GM12891 (cell line): Measurements from ENCODE around the gene CEMIP.

ENCODE experiments used
- POLR2A ChIP-seq: IDR thresholded peaks from 2 replicates; pipeline ENCODE4 v1.6.1; 2011; ENCODE audit warnings: low read depth, low read length, control low read depth
- POLR2AphosphoS5 ChIP-seq: IDR thresholded peaks from 2 replicates; pipeline ENCODE4 v1.6.1; 2011; ENCODE audit warnings: low read depth, low read length, control low read depth
- POU2F2 ChIP-seq: IDR thresholded peaks from 2 replicates; pipeline ENCODE4 v1.6.1; 2011; ENCODE audit warnings: low read depth, mild to moderate bottlenecking, control low read depth, low read length, moderate library complexity
- TAF1 ChIP-seq: IDR thresholded peaks from 2 replicates; pipeline ENCODE4 v1.6.1; 2011; ENCODE audit warnings: low read depth, low read length, control low read depth

DNA sequence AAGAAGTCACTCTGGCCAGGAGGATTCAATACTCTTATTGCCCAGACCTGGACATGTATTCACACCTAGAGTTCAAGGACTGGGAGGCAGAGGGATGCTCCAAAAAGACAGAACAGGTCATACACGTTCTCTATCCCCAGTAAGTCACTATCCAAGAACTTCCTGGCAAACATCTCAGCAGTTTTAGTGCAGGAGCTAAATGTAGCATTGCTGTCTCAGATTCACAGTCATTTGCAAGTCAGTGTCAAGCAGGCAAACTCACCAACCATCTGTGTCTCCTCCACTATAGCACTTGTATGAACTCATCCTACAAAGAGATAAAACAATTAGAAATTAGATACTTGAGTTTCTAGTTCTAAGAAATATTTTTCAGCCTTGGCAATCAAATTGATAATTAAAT is 45.7 kb upstream of the CEMIP start:
- TF ChIP-seq POLR2A (no peak), POLR2AphosphoS5 (no peak), TAF1 (no peak), POU2F2 (no peak)
